GM12878 (cell line): ENCODE results near the gene IER5L. TPM values are rescaled to one million over a fixed set of nuclear protein-coding genes. Genes with fewer than 3 reads are reported as not detected.

Source experiments
- ATAC-seq: fragments of 200-7000 bp; cut with Tn5 transposase; 3 replicates; pipeline ENCODE4 v1.9.1; 2020; ENCODE audit warnings: mild to moderate bottlenecking, moderate library complexity
- BruUV-seq: library from RNA; stranded (reverse); fragments of 400-500 nt; replicated peaks from 2 replicates; lab custom pipeline; 2021; lab: Mats Ljungman, UMichigan
- CTCF ChIA-PET: fragments of 300-600 bp; sonication (Branson Sonifier 250); formaldehyde crosslinking; extraction: SDS; loops from one replicate; lab custom pipeline; 2021; ENCODE audit warnings: inconsistent platforms; lab: Yijun Ruan, JAX
- POLR2A ChIA-PET: fragments of 350-600 bp; formaldehyde crosslinking; extraction: SDS; loops from one replicate; lab custom pipeline; 2021; ENCODE audit warnings: inconsistent platforms; lab: Charles Lee
- RAD21 ChIA-PET: fragments of 300-600 bp; sonication (Branson Sonifier 250); formaldehyde crosslinking; loops from one replicate; lab custom pipeline; 2023; ENCODE audit warnings: antibody characterized with exemption; ENCODE audit not compliant: unreplicated experiment; lab: Charles Lee
- SMC1A ChIA-PET: fragments of 300-600 bp; sonication (Branson Sonifier 250); formaldehyde crosslinking; loops from one replicate; lab custom pipeline; 2023; ENCODE audit not compliant: unreplicated experiment, uncharacterized antibody; lab: Charles Lee
- DNase-seq: peaks from one replicate; pipeline ENCODE4 v3.0.0-alpha.2; 2011; ENCODE audit warnings: low read depth, low spot score
- FAIRE-seq: peaks from 3 replicates; lab custom pipeline; 2011; peaks lifted over from hg19 to GRCh38; lab: Jason Lieb, UNC
- H2AFZ ChIP-seq: 2 replicates; pipeline ENCODE4 v1.6.0; 2011; ENCODE audit warnings: low read depth, low read length, control low read depth; ENCODE audit not compliant: control insufficient read depth
- H3K27ac ChIP-seq: 2 replicates; pipeline ENCODE4 v1.5.1; 2011; ENCODE audit warnings: control low read depth; ENCODE audit not compliant: control insufficient read depth, insufficient read depth
- H3K27me3 ChIP-seq, 2 experiments: replicated peaks in 1 of 2; 2 replicates each; pipeline versions ENCODE4 v1.6.0 to v1.6.1; 2011; ENCODE audit warnings: low read length in 1 of 2; ENCODE audit not compliant: control insufficient read depth in 2 of 2, insufficient read depth in 2 of 2
- H3K36me3 ChIP-seq, 2 experiments: 2 replicates each; pipeline ENCODE4 v1.5.1; 2011; ENCODE audit warnings: low read length in 1 of 2; ENCODE audit not compliant: control insufficient read depth in 2 of 2, insufficient read depth in 2 of 2
- H3K4me1 ChIP-seq: 2 replicates; pipeline ENCODE4 v1.6.1; 2011; ENCODE audit warnings: mild to moderate bottlenecking, low read length, moderate library complexity, mixed read lengths; ENCODE audit not compliant: control insufficient read depth, insufficient read depth
- H3K4me2 ChIP-seq: 2 replicates; pipeline ENCODE4 v1.6.0; 2011; ENCODE audit warnings: control low read depth; ENCODE audit not compliant: control insufficient read depth, insufficient read depth
- H3K4me3 ChIP-seq: fragments of 200-600 bp; sonication (generic); 2 replicates; pipeline ENCODE4 v1.5.1; 2016
- H3K79me2 ChIP-seq: 2 replicates; pipeline ENCODE4 v1.6.0; 2011; ENCODE audit warnings: low read length; ENCODE audit not compliant: control insufficient read depth, insufficient read depth
- H3K9ac ChIP-seq: 2 replicates; pipeline ENCODE4 v1.8.0; 2011; ENCODE audit warnings: low read length, control low read depth, mixed read lengths; ENCODE audit not compliant: control insufficient read depth, insufficient read depth
- H3K9me3 ChIP-seq: replicated peaks from 3 replicates; pipeline ENCODE4 v1.5.1; 2011; ENCODE audit warnings: mild to moderate bottlenecking, low read length; ENCODE audit not compliant: control insufficient read depth, insufficient read depth
- H4K20me1 ChIP-seq: 2 replicates; pipeline ENCODE4 v1.6.0; 2011; ENCODE audit not compliant: control insufficient read depth, insufficient read depth
- ASH2L ChIP-seq: fragments of 300-600, 200-600 bp; sonication (generic); IDR thresholded peaks from 2 replicates; pipeline ENCODE4 v1.6.1; 2017; ENCODE audit warnings: low read depth, mild to moderate bottlenecking, borderline replicate concordance
- ELK1 ChIP-seq: IDR thresholded peaks from 2 replicates; pipeline ENCODE4 v1.6.1; 2012; ENCODE audit warnings: low read depth, low read length, improper control_type of control experiment
- HCFC1 ChIP-seq: fragments of 150-350 bp; IDR thresholded peaks from 2 replicates; pipeline ENCODE4 v1.6.1; 2014; ENCODE audit warnings: low read length
- HDAC2 ChIP-seq: fragments of 200-600 bp; sonication (generic); IDR thresholded peaks from 2 replicates; pipeline ENCODE4 v1.6.1; 2017
- MTA2 ChIP-seq: fragments of 450-650 bp; IDR thresholded peaks from 2 replicates; pipeline ENCODE4 v1.6.1; 2016; ENCODE audit warnings: low read depth, mild to moderate bottlenecking, moderate library complexity
- NR2F1 ChIP-seq: fragments of 450-650 bp; conservative IDR thresholded peaks from 2 replicates; pipeline ENCODE4 v1.6.1; 2017; ENCODE audit warnings: mild to moderate bottlenecking
- NRF1 ChIP-seq: conservative IDR thresholded peaks from 2 replicates; pipeline ENCODE4 v1.6.1; 2011; ENCODE audit warnings: mild to moderate bottlenecking, low read depth, low read length, improper control_type of control experiment
- RAD51 ChIP-seq: fragments of 450-650 bp; IDR thresholded peaks from 2 replicates; pipeline ENCODE4 v1.6.1; 2016; ENCODE audit warnings: moderate library complexity, mild to moderate bottlenecking, inconsistent platforms
- RUNX3 ChIP-seq: IDR thresholded peaks from 2 replicates; pipeline ENCODE4 v1.6.1; 2012; ENCODE audit warnings: low read length, inconsistent platforms
- SMAD1 ChIP-seq: fragments of 450-650 bp; IDR thresholded peaks from 2 replicates; pipeline ENCODE4 v1.6.1; 2018; ENCODE audit warnings: mild to moderate bottlenecking, low read depth; ENCODE audit not compliant: partially characterized antibody
- SMARCA5 ChIP-seq: fragments of 450-650 bp; IDR thresholded peaks from 2 replicates; pipeline ENCODE4 v1.6.1; 2017; ENCODE audit warnings: mild to moderate bottlenecking
- TCF12 ChIP-seq: IDR thresholded peaks from 2 replicates; pipeline ENCODE4 v1.6.1; 2011; ENCODE audit warnings: low read depth, mild to moderate bottlenecking, low read length
- ZNF207 ChIP-seq: fragments of 450-650 bp; IDR thresholded peaks from 2 replicates; pipeline ENCODE4 v1.6.1; 2014; ENCODE audit warnings: antibody characterized with exemption, mild to moderate bottlenecking, borderline replicate concordance
- WGBS: methylation state at CpG from one replicate; pipeline ENCODE4 v1.1.6; 2016; ENCODE audit warnings: low lambda C conversion rate; ENCODE audit not compliant: insufficient replicate concordance, insufficient coverage; ENCODE audit errors: missing lambda C conversion rate; 5-methylcytosine and 5-hydroxymethylcytosine counted together
- in situ Hi-C: fragments of 300-500 bp; cut with MboI; formaldehyde crosslinking; loops from 9 replicates; pipeline ENCODE4 v1.14.3; 2018; ENCODE audit warnings: mixed read lengths
- intact Hi-C: fragments of 100-400 bp; cut with micrococcal nuclease; formaldehyde crosslinking; loops from one replicate; pipeline ENCODE4 v1.14.2; 2022; ENCODE audit not compliant: unreplicated experiment
- polyA plus RNA-seq, 11 experiments: library from polyadenylated mRNA; depleted of rRNA in 4 of 11; unstranded in 6 of 11; stranded (reverse) in 5 of 11; fragments of >200 nt; fragmentation: Nextera tagmentation in 4 of 11; fragmentation: Illumina TruSeq in 1 of 11; extraction: Ambion mirVana in 4 of 11; extraction: Trizol in 1 of 11; gene quantifications; 1 replicate in 1 of 11; 2 replicates in 10 of 11; pipeline versions ENCODE4 v1.2.1 to v1.2.3, GENCODE V29; 2011 to 2016; ENCODE audit warnings: inconsistent platforms in 2 of 11, missing spikeins in 2 of 11, low read depth in 1 of 11
- total RNA-seq, 4 experiments: library from RNA; depleted of rRNA in 3 of 4; stranded (reverse); fragments of >200 nt in 3 of 4; fragmentation: Illumina TruSeq in 1 of 4; extraction: Trizol in 1 of 4; gene quantifications; 2 replicates each; pipeline versions ENCODE4 v1.2.1 to v1.2.3, GENCODE V29; 2013 to 2021

The IER5L gene
- total and polyA plus RNA-seq, 10 of the 15 experiments (the other 5 are each of a cell fraction or from before 2014, with no cell fraction given) = 0.04 to 1.4 (median 0.17) TPM

- 0 out of 3 replicates have a peak, but pooled peaks have one; percentile 27 for ATAC-seq
- H3K4me3 ChIP-seq = no peak overlapping the region
- RAD21 ChIA-PET = no interaction called here
- no peaks in the 10 kb centered on the region for H4K20me1 ChIP-seq
- CTCF ChIA-PET = no interaction called here
- SMC1A ChIA-PET = no interaction called here
- no peak overlapping the region for H3K27ac ChIP-seq
- H3K79me2 ChIP-seq = no peaks in the 10 kb centered on the region
- FAIRE-seq = no peak
- peak; percentile 10; the same call in 1 of the 2 replicates for TF ChIP-seq RUNX3
- no peak for TF ChIP-seq NR2F1
- H3K9me3 ChIP-seq = no peaks in the 10 kb centered on the region
- peaks cover 17% of the 10 kb centered on the region for H3K4me1 ChIP-seq
- no peaks in the 10 kb centered on the region for H3K36me3 ChIP-seq
- no peak overlapping the region for H3K4me2 ChIP-seq
- in situ Hi-C loops (no loop called here), intact Hi-C loops (no loop called here)
- 37% methylated on average over 10 of the region's 10 CpGs for WGBS
- no peak for DNase-seq
- H2AFZ ChIP-seq = no peak overlapping the region
- H3K27me3 ChIP-seq = no peaks in the 10 kb centered on the region
- POLR2A ChIA-PET = no interaction called here
- BruUV-seq = no TSS peak
- H3K9ac ChIP-seq = no peak overlapping the region
Observed at GRCh38 chr9:129227843-129228189, 49.8 kb upstream of the IER5L start.

GRCh38 chr9:129225815-129226214, 47.8 kb upstream of the IER5L start:
- ATAC-seq = peak; percentile 39; the same call in 1 of the 3 replicates
- H4K20me1 ChIP-seq = no peaks in the 10 kb centered on the region
- in situ Hi-C loops = no loop called here
- ChIA-PET RAD21 (no interaction called here), POLR2A (no interaction called here), SMC1A (no interaction called here), CTCF (no interaction called here)
- H3K9me3 ChIP-seq = no peaks in the 10 kb centered on the region
- H3K36me3 ChIP-seq = no peaks in the 10 kb centered on the region
- H3K9ac ChIP-seq = no peak overlapping the region
- H3K4me3 ChIP-seq = no peak overlapping the region
- FAIRE-seq = no peak
- WGBS = 13% methylated on average over 10 of the region's 12 CpGs
- intact Hi-C loops = no loop called here
- BruUV-seq = no TSS peak
- H2AFZ ChIP-seq = no peak overlapping the region
- no peak for DNase-seq
- H3K4me1 ChIP-seq = peaks cover 30% of the 10 kb centered on the region
- H3K4me2 ChIP-seq = no peak overlapping the region
- no peak overlapping the region for H3K27ac ChIP-seq
- H3K79me2 ChIP-seq = no peaks in the 10 kb centered on the region
- no peaks in the 10 kb centered on the region for H3K27me3 ChIP-seq
- TF ChIP-seq RAD51 (no peak), ASH2L (no peak), ZNF207 (no peak), HDAC2 (no peak), SMAD1 (no peak), TCF12 (no peak), MTA2 (no peak), SMARCA5 (no peak), ELK1 (no peak), NRF1 (no peak), HCFC1 (no peak)
